Kidney (tissue), 14 donors: ENCODE data around the gene MLXIPL. TPM values are rescaled to one million over a fixed set of nuclear protein-coding genes. Genes with fewer than 3 reads are reported as not detected.

Experiments used
- DNase-seq, 5 donors: peaks; one replicate each; pipeline ENCODE4 v3.0.0-alpha.2; 2013 to 2020
- FAIRE-seq: peaks from 2 replicates; lab custom pipeline; 2012; peaks lifted over from hg19 to GRCh38; lab: Jason Lieb, UNC
- H3K27ac ChIP-seq, 2 donors: one replicate each; pipeline ENCODE4 v1.7.0; 2013; ENCODE audit warnings: low read depth in 2 of 2, low read length in 2 of 2, inconsistent platforms in 1 of 2
- H3K27me3 ChIP-seq: one replicate; pipeline ENCODE4 v1.7.1; 2013; ENCODE audit warnings: low read length, inconsistent platforms; ENCODE audit not compliant: control insufficient read depth, insufficient read depth
- H3K36me3 ChIP-seq, 3 donors: one replicate each; pipeline versions ENCODE4 v1.7.0 to v1.7.1; 2013; ENCODE audit warnings: low read length in 3 of 3, control low read depth in 1 of 3, inconsistent platforms in 1 of 3; ENCODE audit not compliant: insufficient read depth in 3 of 3, control insufficient read depth in 2 of 3
- H3K4me1 ChIP-seq, 3 donors: one replicate each; pipeline versions ENCODE4 v1.7.0 to v1.7.1; 2013; ENCODE audit warnings: low read length in 3 of 3, inconsistent platforms in 1 of 3, low read depth in 1 of 3; ENCODE audit not compliant: control insufficient read depth in 2 of 3, insufficient read depth in 2 of 3
- H3K4me3 ChIP-seq, 3 donors: one replicate each; pipeline versions ENCODE4 v1.7.0 to v1.8.1; 2013; ENCODE audit warnings: low read length in 3 of 3, control low read depth in 1 of 3, inconsistent platforms in 1 of 3
- H3K9ac ChIP-seq, 3 donors: one replicate each; pipeline versions ENCODE4 v1.7.0 to v1.7.1; 2013; ENCODE audit warnings: low read length in 3 of 3, control low read depth in 1 of 3, inconsistent platforms in 1 of 3
- H3K9me3 ChIP-seq, 3 donors: one replicate each; pipeline versions ENCODE4 v1.7.0 to v1.7.1; 2013; ENCODE audit warnings: low read length in 3 of 3, control low read depth in 1 of 3, inconsistent platforms in 1 of 3; ENCODE audit not compliant: control insufficient read depth in 2 of 3, insufficient read depth in 1 of 3
- intact Hi-C: fragments of 100-400 bp; cut with DNase I; formaldehyde crosslinking; loops from one replicate; pipeline ENCODE4 v1.11.1; 2022
- polyA plus RNA-seq: library from polyadenylated mRNA; stranded (reverse); fragments of 350-450 nt; fragmentation: Illumina TruSeq; extraction: RNeasy Lipid Tissue Mini Kit (QIAGEN cat#74804); gene quantifications from one replicate; pipeline ENCODE4 v1.2.3, GENCODE V29; 2014; ENCODE audit warnings: low read depth, low replicate concordance; ENCODE audit not compliant: insufficient read depth
- total RNA-seq: library from RNA; stranded (reverse); fragmentation: NEBNext Ultra II Directional; extraction: Animal tissue kit (Norgen Biotek cat#: 25700); gene quantifications from one replicate; pipeline ENCODE4 v1.2.1, GENCODE V29; 2021
- TF ChIP-seq, protein P1 (sequence below): IDR thresholded peaks from 3 replicates; pipeline ENCODE4 v1.5.1; 2012; ENCODE audit warnings: mild to moderate bottlenecking, moderate library complexity, borderline replicate concordance; ENCODE audit not compliant: insufficient read depth; ENCODE audit errors: extremely low read depth
- donor health status: control.
- donor health status: control.
- donor health status: control.
- donor health status: control.
- donor health status: control.
- donor health status: DM: yes; HTN: yes; CAD: no.
- donor health status: Normal renal cell carcinoma (clear cell type).

Gene MLXIPL
- total and polyA plus RNA-seq, 2 donors from 2014 or later: 26.2 to 27.9 TPM

DNA sequence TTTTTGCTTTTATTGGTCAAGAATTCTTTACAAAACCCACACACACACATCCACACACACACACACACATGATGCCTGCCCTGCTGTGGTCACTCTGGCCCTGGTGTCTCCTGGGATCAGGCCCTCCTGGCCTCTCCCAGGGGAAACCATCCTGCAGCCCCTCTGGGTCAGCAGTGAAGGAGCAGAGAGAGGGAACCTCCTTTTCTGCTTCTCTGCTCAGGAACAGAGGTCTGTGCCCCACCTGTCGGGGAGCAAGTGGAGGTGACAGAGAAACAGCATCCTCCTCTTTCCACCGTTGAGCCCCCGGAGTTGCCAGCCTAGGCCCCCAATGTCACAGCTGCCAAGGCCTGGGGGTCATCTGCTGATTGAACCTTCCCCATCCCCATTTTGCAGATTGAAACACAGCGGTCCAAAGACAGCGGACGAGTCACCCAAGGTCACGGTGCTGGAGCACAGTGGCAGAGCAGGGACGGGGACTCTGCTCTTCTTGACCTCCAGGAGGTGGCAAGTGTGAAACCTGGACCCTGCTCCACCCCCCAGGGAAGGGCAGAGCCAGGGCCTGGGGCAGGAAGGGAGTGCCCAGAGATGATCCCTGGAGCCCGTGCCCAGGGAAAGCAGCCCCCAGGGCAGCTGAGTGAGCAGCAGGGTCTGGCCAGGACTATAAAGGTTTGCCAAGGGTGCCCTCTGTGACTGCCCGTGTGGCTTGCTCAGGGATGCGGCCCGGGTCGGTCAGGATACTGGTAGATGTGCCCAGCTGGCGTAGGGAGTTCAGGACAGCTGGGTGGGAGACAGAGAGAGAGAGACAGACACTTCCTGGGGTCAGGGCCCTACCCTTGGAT is 30.9 kb downstream of the MLXIPL start:
- DNase-seq (no peak), FAIRE-seq (no peak)
- H3K9ac ChIP-seq: no peak overlapping the region
- no peaks in the 10 kb centered on the region for H3K4me1 ChIP-seq
- intact Hi-C loops: no loop called here
- H3K9me3 ChIP-seq: no peaks in the 10 kb centered on the region
- H3K27me3 ChIP-seq: no peaks in the 10 kb centered on the region
- no peak overlapping the region for H3K4me3 ChIP-seq
- H3K36me3 ChIP-seq: no peaks in the 10 kb centered on the region
- TF ChIP-seq, protein P1, sequence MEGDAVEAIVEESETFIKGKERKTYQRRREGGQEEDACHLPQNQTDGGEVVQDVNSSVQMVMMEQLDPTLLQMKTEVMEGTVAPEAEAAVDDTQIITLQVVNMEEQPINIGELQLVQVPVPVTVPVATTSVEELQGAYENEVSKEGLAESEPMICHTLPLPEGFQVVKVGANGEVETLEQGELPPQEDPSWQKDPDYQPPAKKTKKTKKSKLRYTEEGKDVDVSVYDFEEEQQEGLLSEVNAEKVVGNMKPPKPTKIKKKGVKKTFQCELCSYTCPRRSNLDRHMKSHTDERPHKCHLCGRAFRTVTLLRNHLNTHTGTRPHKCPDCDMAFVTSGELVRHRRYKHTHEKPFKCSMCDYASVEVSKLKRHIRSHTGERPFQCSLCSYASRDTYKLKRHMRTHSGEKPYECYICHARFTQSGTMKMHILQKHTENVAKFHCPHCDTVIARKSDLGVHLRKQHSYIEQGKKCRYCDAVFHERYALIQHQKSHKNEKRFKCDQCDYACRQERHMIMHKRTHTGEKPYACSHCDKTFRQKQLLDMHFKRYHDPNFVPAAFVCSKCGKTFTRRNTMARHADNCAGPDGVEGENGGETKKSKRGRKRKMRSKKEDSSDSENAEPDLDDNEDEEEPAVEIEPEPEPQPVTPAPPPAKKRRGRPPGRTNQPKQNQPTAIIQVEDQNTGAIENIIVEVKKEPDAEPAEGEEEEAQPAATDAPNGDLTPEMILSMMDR: no peak
- no peak overlapping the region for H3K27ac ChIP-seq

DNA sequence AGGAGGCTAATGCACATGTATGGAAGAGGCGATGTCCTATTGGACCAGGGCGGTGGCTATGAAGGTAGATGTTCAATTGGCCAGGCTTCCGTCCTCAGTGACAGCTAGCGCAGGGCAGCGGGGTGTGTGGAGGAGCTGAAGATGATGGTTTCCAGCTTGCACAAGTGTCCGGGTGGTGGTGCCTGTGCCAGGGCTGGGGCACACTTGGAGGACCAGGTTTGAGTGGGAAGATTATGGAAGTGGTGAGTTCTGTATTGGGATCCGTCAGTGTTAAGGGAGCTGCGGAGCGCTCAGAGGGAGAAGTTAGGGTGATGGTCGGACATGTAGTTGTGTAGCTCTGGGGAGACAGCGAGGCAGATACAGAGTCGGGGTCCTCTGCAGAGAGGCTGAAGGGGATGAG is 37.4 kb downstream of the MLXIPL start:
- peak in 1 of 5 donors; percentile 22 for DNase-seq
- Histone ChIP-seq H3K36me3 (no peaks in the 10 kb centered on the region), H3K4me3 (no peak overlapping the region), H3K9me3 (no peaks in the 10 kb centered on the region), H3K27ac (no peak overlapping the region), H3K4me1 (peaks cover 0 to 5% (median 0%) of the 10 kb centered on the region in 3 donors), H3K9ac (no peak overlapping the region), H3K27me3 (no peaks in the 10 kb centered on the region)
- no peak for FAIRE-seq
- intact Hi-C loops: no loop called here
- TF ChIP-seq, protein P1: no peak

DNA sequence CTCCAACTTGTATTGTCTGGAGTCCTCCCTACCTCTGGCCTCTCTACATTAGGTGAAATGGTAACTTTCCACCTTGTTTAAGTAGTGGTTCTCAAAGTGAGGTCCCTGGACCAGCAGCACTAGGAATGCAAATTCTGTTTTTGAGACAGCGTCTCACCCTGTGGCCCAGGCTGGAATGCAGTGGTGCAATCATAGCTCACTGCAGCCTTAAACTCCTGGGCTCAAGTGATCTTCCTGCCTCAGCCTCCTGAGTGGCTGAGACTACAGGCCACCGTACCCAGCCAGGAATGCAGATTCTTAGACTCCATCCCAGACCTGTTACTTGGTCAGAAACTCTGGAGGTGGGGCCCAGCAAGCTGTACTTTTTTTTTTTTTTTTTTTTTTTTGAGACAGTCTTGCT is 39.1 kb downstream of the MLXIPL start:
- H3K36me3 ChIP-seq: no peaks in the 10 kb centered on the region
- DNase-seq (no peak), FAIRE-seq (no peak)
- H3K4me3 ChIP-seq: no peak overlapping the region
- no peak overlapping the region for H3K27ac ChIP-seq
- no peaks in the 10 kb centered on the region for H3K27me3 ChIP-seq
- TF ChIP-seq, protein P1: no peak
- no peaks in the 10 kb centered on the region for H3K9me3 ChIP-seq
- intact Hi-C loops: no loop called here
- peaks cover 0 to 5% (median 0%) of the 10 kb centered on the region in 3 donors for H3K4me1 ChIP-seq
- no peak overlapping the region for H3K9ac ChIP-seq
